GM21447 (cell line): Measurements from ENCODE around the gene ELAVL2.

Experiments
- ATAC-seq: cut with Tn5 transposase; IDR thresholded peaks from one replicate; pipeline ENCODE4 v1.9.1; 2021; ENCODE audit not compliant: unreplicated experiment

Gene ELAVL2

GRCh38 chr9:23665051-23665450 lies 161.0 kb downstream of the ELAVL2 start:
- no peak for ATAC-seq

GRCh38 chr9:23663946-23664345 lies 162.1 kb downstream of the ELAVL2 start:
- ATAC-seq: no peak

- no peak for ATAC-seq
Observed at GRCh38 chr9:23663536-23663935, 162.5 kb downstream of the ELAVL2 start.

GRCh38 chr9:23663125-23663524 lies 162.9 kb downstream of the ELAVL2 start:
- ATAC-seq: no peak

- no peak for ATAC-seq
Observed at GRCh38 chr9:23662320-23662719, 163.7 kb downstream of the ELAVL2 start.

- no peak for ATAC-seq
Observed at GRCh38 chr9:23659346-23660006, 166.6 kb downstream of the ELAVL2 start.

GRCh38 chr9:23658376-23659258 lies 167.4 kb downstream of the ELAVL2 start:
- ATAC-seq: no peak

GRCh38 chr9:23651051-23651450 lies 175.0 kb downstream of the ELAVL2 start:
- no peak for ATAC-seq

- no peak for ATAC-seq
Observed at GRCh38 chr9:23648651-23649050, 177.4 kb downstream of the ELAVL2 start.

GRCh38 chr9:23644896-23645295 lies 181.1 kb downstream of the ELAVL2 start:
- ATAC-seq: no peak

GRCh38 chr9:23644326-23644725 lies 181.7 kb downstream of the ELAVL2 start:
- ATAC-seq: no peak

GRCh38 chr9:23643656-23644258 lies 182.3 kb downstream of the ELAVL2 start:
- ATAC-seq: no peak
